ENCODE data around the gene LRRC4C. TPM values are rescaled to one million over a fixed set of nuclear protein-coding genes. Genes with fewer than 3 reads are reported as not detected.
"Not testable (repeated sequence)": the region's sequence is repeated elsewhere in the genome, so short reads cannot be mapped to it uniquely, and the experiment has no call there.

LRRC4C gene
- total RNA-seq, 1 donor from 2014 or later, result 0.64 TPM

DNA sequence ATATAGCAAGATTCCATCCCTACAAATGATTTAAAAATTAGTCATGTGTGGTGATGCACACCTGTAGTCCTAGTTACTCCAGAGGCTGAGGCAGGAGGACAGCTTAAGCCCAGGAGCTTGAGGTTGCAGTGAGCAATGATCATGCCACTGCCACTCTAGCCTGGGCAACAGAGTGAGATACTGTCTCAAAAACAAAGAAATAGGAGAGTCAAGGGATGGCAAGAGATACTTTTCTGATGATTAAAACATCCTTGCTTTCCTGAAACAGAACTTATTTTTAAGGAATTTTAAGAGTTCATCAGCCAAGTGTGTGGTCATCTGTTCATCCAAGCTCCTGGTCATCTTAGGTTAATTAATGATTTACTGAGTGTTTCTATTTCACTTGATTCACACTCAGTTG is 1252.0 kb downstream of the LRRC4C start:
- Mint-ChIP-seq H3K27me3 (ENCODE audit: unreplicated experiment) (peaks cover 4% of the 10 kb centered on the region), H3K27ac (ENCODE audit: unreplicated experiment) (no peak overlapping the region), H3K4me1 (ENCODE audit: low read depth, unreplicated experiment) (peaks cover 2% of the 10 kb centered on the region), H3K4me3 (ENCODE audit: unreplicated experiment) (no peak overlapping the region), H3K36me3 (ENCODE audit: unreplicated experiment) (no peaks in the 10 kb centered on the region), H3K9me3 (ENCODE audit: unreplicated experiment) (no peaks in the 10 kb centered on the region)
- TF ChIP-seq, protein P1, sequence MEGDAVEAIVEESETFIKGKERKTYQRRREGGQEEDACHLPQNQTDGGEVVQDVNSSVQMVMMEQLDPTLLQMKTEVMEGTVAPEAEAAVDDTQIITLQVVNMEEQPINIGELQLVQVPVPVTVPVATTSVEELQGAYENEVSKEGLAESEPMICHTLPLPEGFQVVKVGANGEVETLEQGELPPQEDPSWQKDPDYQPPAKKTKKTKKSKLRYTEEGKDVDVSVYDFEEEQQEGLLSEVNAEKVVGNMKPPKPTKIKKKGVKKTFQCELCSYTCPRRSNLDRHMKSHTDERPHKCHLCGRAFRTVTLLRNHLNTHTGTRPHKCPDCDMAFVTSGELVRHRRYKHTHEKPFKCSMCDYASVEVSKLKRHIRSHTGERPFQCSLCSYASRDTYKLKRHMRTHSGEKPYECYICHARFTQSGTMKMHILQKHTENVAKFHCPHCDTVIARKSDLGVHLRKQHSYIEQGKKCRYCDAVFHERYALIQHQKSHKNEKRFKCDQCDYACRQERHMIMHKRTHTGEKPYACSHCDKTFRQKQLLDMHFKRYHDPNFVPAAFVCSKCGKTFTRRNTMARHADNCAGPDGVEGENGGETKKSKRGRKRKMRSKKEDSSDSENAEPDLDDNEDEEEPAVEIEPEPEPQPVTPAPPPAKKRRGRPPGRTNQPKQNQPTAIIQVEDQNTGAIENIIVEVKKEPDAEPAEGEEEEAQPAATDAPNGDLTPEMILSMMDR (IDR thresholded peaks at IDR 0.05; ENCODE audit: partially characterized antibody, unreplicated experiment), result no peak
- DNase-seq, result no peak

DNA sequence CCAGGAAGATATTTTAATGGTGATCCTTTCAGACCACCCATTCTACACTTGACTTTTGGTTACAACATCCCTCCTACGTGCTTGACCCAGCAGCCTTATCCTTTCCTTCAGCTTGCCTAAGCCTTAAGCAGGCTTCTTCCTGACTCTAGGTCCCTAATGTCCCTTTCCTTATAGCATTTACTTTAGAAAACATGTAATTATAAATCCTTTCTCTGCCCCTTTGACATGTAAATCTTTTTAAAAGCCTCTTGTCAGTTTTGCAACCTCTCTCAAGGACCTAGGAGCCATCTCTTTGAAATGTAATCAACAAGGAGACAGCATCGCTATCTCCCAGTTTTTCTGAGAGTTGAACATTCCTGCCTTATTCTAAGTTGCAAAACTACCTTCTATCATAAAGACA is 1255.2 kb downstream of the LRRC4C start:
- H3K27ac Mint-ChIP-seq (ENCODE audit: unreplicated experiment), result no peak overlapping the region
- TF ChIP-seq, protein P1 (IDR thresholded peaks at IDR 0.05; ENCODE audit: partially characterized antibody, unreplicated experiment), result no peak
- H3K36me3 Mint-ChIP-seq (ENCODE audit: unreplicated experiment), result no peaks in the 10 kb centered on the region
- no peaks in the 10 kb centered on the region for H3K9me3 Mint-ChIP-seq (ENCODE audit: unreplicated experiment)
- DNase-seq, result no peak
- H3K27me3 Mint-ChIP-seq (ENCODE audit: unreplicated experiment), result peaks cover 4% of the 10 kb centered on the region
- peaks cover 2% of the 10 kb centered on the region for H3K4me1 Mint-ChIP-seq (ENCODE audit: low read depth, unreplicated experiment)
- no peak overlapping the region for H3K4me3 Mint-ChIP-seq (ENCODE audit: unreplicated experiment)

DNA sequence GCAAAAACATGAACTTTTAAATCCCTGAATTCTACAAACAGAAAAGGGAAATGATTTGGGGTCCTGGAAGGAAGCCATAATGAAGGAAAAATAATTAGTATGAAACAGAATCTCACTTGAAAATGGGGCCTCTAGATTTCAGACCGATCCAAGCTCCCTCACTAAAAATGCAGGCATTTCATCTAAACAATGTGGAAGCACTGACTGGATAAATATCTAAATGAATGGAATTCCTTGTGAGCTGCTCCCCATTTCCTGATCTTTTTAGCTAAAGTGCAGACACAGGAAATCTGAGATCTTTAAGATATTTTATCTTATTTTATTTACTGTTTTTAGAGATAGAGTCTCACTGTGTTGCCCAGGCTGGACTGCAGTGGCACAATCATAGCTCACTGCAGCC is 1255.8 kb downstream of the LRRC4C start:
- H3K4me1 Mint-ChIP-seq (ENCODE audit: low read depth, unreplicated experiment), result peaks cover 2% of the 10 kb centered on the region
- peaks cover 4% of the 10 kb centered on the region for H3K27me3 Mint-ChIP-seq (ENCODE audit: unreplicated experiment)
- no peak overlapping the region for H3K27ac Mint-ChIP-seq (ENCODE audit: unreplicated experiment)

DNA sequence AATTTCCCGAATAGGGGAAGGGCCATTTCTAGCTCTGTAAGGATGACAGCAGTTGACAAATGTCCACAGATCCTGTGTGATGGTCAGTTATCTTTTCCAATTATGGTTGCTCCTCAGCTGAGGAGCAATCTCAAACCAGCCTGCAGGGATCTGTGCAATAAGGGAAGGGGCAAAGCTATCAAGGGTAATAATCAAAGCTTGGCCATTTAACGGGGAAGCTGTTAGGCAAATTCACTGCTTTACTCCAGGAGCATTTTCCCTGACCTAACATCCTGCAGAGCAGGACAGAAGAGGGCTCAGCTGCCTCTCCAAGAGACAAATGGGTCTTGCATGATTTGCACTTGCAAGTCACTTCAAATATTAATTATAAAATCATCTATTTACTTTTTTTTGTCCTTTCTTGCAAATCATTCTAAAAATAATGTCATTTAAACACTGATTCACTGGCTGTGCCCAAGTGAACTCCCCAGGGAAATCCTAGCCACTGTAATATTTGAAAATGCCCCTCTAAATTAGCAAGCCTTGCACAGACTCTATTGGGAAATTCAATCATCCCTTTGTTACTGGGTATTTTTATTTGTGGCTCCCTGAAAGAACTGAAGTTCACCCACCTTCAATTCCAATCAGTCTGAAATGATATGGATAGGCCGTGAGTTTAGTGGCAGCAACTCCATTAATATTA is 1256.7 kb downstream of the LRRC4C start:
- peaks cover 4% of the 10 kb centered on the region for H3K27me3 Mint-ChIP-seq (ENCODE audit: unreplicated experiment)
- DNase-seq, result no peak
- H3K4me1 Mint-ChIP-seq (ENCODE audit: low read depth, unreplicated experiment), result peaks cover 2% of the 10 kb centered on the region
- peaks cover 1% of the 10 kb centered on the region for H3K9me3 Mint-ChIP-seq (ENCODE audit: unreplicated experiment)
- TF ChIP-seq, protein P1 (IDR thresholded peaks at IDR 0.05; ENCODE audit: partially characterized antibody, unreplicated experiment), result no peak
- H3K36me3 Mint-ChIP-seq (ENCODE audit: unreplicated experiment), result no peaks in the 10 kb centered on the region
- H3K4me3 Mint-ChIP-seq (ENCODE audit: unreplicated experiment), result no peak overlapping the region
- no peak overlapping the region for H3K27ac Mint-ChIP-seq (ENCODE audit: unreplicated experiment)

More for the DNA sequence above, 1255.8 kb downstream of the LRRC4C start:
- H3K36me3 Mint-ChIP-seq (ENCODE audit: unreplicated experiment), result no peaks in the 10 kb centered on the region
- no peaks in the 10 kb centered on the region for H3K9me3 Mint-ChIP-seq (ENCODE audit: unreplicated experiment)
- H3K4me3 Mint-ChIP-seq (ENCODE audit: unreplicated experiment), result no peak overlapping the region
- no peak for DNase-seq
- TF ChIP-seq, protein P1 (IDR thresholded peaks at IDR 0.05; ENCODE audit: partially characterized antibody, unreplicated experiment), result no peak

DNA sequence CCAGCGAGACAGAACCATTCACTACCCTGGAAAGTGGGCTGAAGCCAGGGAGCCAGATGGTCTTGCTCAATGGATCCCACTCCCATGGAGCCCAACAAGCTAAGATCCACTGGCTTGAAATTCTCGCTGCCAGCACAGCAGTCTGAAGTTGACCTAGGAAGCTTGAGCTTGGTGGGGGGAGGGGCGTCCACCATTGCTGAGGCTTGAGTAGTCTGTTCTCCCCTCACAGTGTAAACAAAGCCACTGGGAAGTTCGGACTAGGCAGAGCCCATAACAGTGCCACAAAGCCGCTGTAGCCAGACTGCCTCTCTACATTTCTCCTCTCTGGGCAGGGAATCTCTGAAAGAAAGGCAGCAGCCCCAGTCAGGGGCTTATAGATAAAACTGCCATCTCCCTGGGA is 1266.9 kb downstream of the LRRC4C start:
- DNase-seq; H3K27me3 Mint-ChIP-seq (ENCODE audit: unreplicated experiment): not testable (repeated sequence)

More for the DNA sequence above, 1266.9 kb downstream of the LRRC4C start:
- H3K4me3 Mint-ChIP-seq (ENCODE audit: unreplicated experiment); H3K4me1 Mint-ChIP-seq (ENCODE audit: low read depth, unreplicated experiment); H3K9me3 Mint-ChIP-seq (ENCODE audit: unreplicated experiment); H3K27ac Mint-ChIP-seq (ENCODE audit: unreplicated experiment); H3K36me3 Mint-ChIP-seq (ENCODE audit: unreplicated experiment): not testable (repeated sequence)
